SH-SY5Y (cell line): ENCODE results near the gene XDH.

ENCODE experiments used
- GATA2 ChIP-seq: IDR thresholded peaks from 2 replicates; pipeline ENCODE4 v1.6.1; 2011; ENCODE audit warnings: mild to moderate bottlenecking, low read depth, low read length
- GATA3 ChIP-seq: IDR thresholded peaks from 2 replicates; pipeline ENCODE4 v1.6.1; 2011; ENCODE audit warnings: low read depth, mild to moderate bottlenecking, low read length, moderate library complexity

- no peak for TF ChIP-seq GATA3
- TF ChIP-seq GATA2 = no peak
These were observed 50.4 kb downstream of the XDH start for GRCh38 chr2:31363956-31364750.
